22Rv1 (cell line): ENCODE data around the gene FCMR.

Experiments
- H3K27ac ChIP-seq: fragments of 450-650 bp; 2 replicates; pipeline ENCODE4 v1.5.1; 2017
- CTCF ChIP-seq: fragments of 450-650 bp; IDR thresholded peaks from 2 replicates; pipeline ENCODE4 v1.5.1; 2017; ENCODE audit warnings: mild to moderate bottlenecking
- ZFX ChIP-seq: fragments of 450-650 bp; IDR thresholded peaks from 2 replicates; pipeline ENCODE4 v1.6.1; 2017; ENCODE audit warnings: antibody characterized with exemption, borderline replicate concordance

The FCMR gene

DNA sequence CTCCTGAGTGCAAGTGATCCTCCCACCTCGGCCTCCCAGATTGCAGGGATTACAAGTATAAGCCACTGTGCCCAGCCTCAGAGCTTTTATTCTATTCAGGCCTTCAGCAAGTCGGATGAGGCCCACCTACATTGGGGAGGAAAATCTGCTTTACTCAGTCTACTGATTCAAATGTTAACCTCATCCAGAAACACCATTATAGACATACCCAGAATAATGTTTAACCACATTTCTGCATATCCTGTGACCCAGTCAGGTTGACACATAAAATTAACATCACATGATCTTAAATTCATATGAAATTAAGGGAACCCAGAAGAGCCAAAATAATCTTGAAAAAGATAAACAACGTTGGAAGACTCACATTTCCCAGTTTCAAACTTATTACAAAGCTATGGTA, 41.4 kb downstream of the FCMR start:
- no peak overlapping the region for H3K27ac ChIP-seq
- TF ChIP-seq CTCF: no peak
- no peak for TF ChIP-seq ZFX

- TF ChIP-seq CTCF (peak; percentile 18; the same call in 1 of the 2 replicates), ZFX (no peak)
- H3K27ac ChIP-seq: no peak overlapping the region
These were observed 43.3 kb downstream of the FCMR start for GRCh38 chr1:206878456-206878855.

DNA sequence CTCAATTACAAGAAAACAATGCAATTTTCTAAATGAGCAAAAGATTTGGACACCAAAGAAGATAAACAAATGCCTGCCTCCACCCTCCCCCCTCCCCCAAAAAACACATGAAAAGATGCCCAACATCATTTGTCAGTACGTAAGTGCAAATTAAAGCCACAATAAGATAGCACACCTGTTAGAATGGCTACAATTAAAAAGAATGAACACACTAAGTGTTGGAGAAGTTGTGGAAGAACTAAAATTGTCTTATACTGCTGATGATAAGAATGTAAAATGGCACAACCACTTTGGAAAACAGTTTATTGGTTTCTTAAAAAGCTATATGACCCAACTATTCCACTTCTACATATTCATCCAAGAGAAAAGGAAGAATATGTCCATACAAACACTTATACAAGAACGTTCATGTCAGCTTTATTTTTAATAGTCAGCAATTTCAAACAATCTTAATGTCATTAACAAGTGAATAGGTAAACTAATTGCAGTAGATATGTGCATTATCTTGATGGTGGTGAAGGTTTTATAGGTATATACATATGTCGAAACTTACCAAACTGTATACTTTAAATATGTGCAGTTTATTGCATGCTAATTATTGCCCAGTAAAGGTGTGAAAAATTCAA, 45.9 kb downstream of the FCMR start:
- no peak overlapping the region for H3K27ac ChIP-seq
- no peak for TF ChIP-seq ZFX
- no peak for TF ChIP-seq CTCF

DNA sequence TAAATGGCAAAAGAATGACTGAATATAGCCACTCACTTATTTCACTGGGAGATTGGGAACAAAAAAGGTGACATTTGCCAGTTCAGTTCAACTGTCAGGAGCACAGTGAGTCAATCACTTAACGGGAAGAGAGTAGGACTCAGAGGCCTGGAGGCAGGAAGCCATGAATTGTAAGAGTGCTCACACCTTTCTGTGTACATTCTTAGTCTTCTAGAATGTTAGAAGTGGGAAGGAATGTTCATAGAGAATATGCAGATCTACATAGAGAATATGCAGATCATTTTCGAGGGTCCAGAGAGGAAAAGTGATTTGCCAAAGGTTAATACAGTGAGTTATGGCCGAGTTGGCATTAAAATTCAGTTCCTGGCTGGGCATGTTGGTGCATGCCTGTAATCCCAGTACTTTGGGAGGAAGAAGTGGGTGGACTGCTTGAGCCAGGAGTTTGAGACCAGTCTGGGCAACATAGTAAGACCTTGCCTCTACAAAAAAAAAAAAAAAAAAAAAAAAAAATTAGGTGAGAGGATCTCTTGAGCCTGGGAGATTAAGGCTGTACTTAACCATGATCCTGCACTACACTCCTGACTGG, 48.0 kb downstream of the FCMR start:
- no peak overlapping the region for H3K27ac ChIP-seq
- no peak for TF ChIP-seq CTCF
- no peak for TF ChIP-seq ZFX

GRCh38 chr1:206872139-206872538, 49.6 kb downstream of the FCMR start:
- no peak for TF ChIP-seq ZFX
- TF ChIP-seq CTCF: no peak
- no peak overlapping the region for H3K27ac ChIP-seq

GRCh38 chr1:206868264-206868663, 53.5 kb downstream of the FCMR start:
- H3K27ac ChIP-seq: no peak overlapping the region
- TF ChIP-seq ZFX: no peak

GRCh38 chr1:206867716-206868115, 54.0 kb downstream of the FCMR start:
- no peak overlapping the region for H3K27ac ChIP-seq
- TF ChIP-seq ZFX (no peak), CTCF (no peak)

DNA sequence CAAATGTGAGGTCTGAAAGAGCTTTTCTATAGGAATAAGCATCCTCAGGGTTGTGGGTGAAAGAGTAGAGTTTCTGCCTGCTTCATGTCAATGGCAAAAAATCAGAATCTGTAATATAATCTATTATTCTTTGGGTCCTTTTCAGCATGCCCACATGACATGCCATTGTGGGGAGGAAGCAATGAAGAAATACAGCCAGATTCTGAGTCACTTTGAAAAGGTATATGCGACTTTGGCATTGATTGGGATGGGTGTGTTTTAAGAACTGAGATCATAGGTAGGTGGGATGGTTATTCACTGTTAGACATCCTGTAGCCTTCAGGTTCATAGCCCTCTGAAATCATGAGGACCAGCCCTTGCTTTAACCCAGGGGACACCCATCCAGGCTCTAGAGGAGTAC, 54.5 kb downstream of the FCMR start:
- TF ChIP-seq ZFX (no peak), CTCF (no peak)
- no peak overlapping the region for H3K27ac ChIP-seq
